ENCODE measurements around the gene HOXA5.

The HOXA5 gene

GRCh38 chr7:27133409-27134231 is 9.9 kb downstream of the HOXA5 start:
- no peak for DNase-seq (ENCODE audit: low spot score)
- ChIA-PET POLR2A (ENCODE audit: low non-redundant PET) (interaction anchor here (0.7 kb wide), 1 partner anchor 28 kb away, joined by 3 read pairs; no protein-coding TSS in a partner anchor), CTCF (no interaction called here)
- TF ChIP-seq CTCF (conservative IDR thresholded peaks at IDR 0.05; ENCODE audit: low read depth), result no peak
- H3K27ac ChIP-seq, result no peak overlapping the region

GRCh38 chr7:27132978-27133377 is 10.5 kb downstream of the HOXA5 start:
- no peak for DNase-seq (ENCODE audit: low spot score)

GRCh38 chr7:27132214-27132613 is 11.3 kb downstream of the HOXA5 start:
- POLR2A ChIA-PET (ENCODE audit: low non-redundant PET), result no interaction called here
- CTCF ChIA-PET, result interaction anchor here (0.7 to 1.8 kb wide), 4 partner anchors 10 to 33 kb away, joined by 3 to 8 read pairs (median 4); partner anchors contain the start of gene HOXA5
- H3K27ac ChIP-seq, result no peak overlapping the region
- no peak for DNase-seq (ENCODE audit: low spot score)
- TF ChIP-seq CTCF (conservative IDR thresholded peaks at IDR 0.05; ENCODE audit: low read depth), result no peak

More at GRCh38 chr7:27132978-27133377, 10.5 kb downstream of the HOXA5 start:
- POLR2A ChIA-PET (ENCODE audit: low non-redundant PET), result interaction anchor here (0.7 kb wide), 1 partner anchor 28 kb away, joined by 3 read pairs; no protein-coding TSS in a partner anchor
- no peak overlapping the region for H3K27ac ChIP-seq
- TF ChIP-seq CTCF (conservative IDR thresholded peaks at IDR 0.05; ENCODE audit: low read depth), result no peak
- CTCF ChIA-PET, result no interaction called here

DNA sequence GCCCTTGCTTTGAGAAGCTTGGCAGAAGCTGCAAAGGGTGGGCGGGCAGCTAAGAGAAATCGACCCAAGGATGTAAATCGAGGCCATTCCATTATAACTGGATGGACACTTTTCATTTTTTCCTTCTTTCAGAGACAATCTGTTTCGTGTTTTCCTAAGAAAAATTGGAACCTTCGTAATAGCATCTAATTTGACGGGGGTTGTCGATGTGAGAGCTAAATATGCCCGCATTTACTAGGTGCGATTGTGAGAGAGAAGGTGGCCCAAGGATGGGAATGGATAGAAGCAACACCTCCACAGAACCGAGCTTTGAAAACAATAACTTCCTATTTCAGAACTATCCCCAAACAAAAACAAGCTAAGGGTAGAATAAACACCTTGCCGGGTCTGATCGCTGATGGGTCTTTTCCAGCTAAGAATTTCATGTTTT is 12.1 kb downstream of the HOXA5 start:
- peak overlapping the region; percentile 90 for H3K27ac ChIP-seq
- TF ChIP-seq CTCF (conservative IDR thresholded peaks at IDR 0.05; ENCODE audit: low read depth), result no peak
- POLR2A ChIA-PET (ENCODE audit: low non-redundant PET), result interaction anchor here (0.5 to 0.8 kb wide), 3 partner anchors 29 to 84 kb away, joined by 3 to 5 read pairs (median 3); no protein-coding TSS in a partner anchor
- no peak for DNase-seq (ENCODE audit: low spot score)
- CTCF ChIA-PET, result interaction anchor here (0.5 to 1.8 kb wide), 10 partner anchors 8 to 767 kb away, joined by 3 to 8 read pairs (median 4); partner anchors contain the start of gene HOXA5

- peak; percentile 93 for DNase-seq (ENCODE audit: low spot score)
- POLR2A ChIA-PET (ENCODE audit: low non-redundant PET), result interaction anchor here (0.5 to 0.8 kb wide), 4 partner anchors 30 to 1471 kb away, joined by 3 to 5 read pairs (median 3); no protein-coding TSS in a partner anchor
- CTCF ChIA-PET, result interaction anchor here (0.6 to 1.8 kb wide), 13 partner anchors 8 to 1955 kb away, joined by 3 to 8 read pairs (median 4); partner anchors contain the start of gene HOXA5
- peak within 1 kb of the TSS; percentile 90 for H3K27ac ChIP-seq
- no peak for TF ChIP-seq CTCF (conservative IDR thresholded peaks at IDR 0.05; ENCODE audit: low read depth)
Observed at GRCh38 chr7:27130540-27131389, 12.7 kb downstream of the HOXA5 start, which contains the start of gene HOXA4. Gene HOXA4, minus strand, starts transcription at chr7:27130757. Its CDS starts 24 bp downstream, at chr7:27130733.

Measured in RWPE1 (cell line).